Measurements from ENCODE around the gene NBEA. TPM values are rescaled to one million over a fixed set of nuclear protein-coding genes. Genes with fewer than 3 reads are reported as not detected.

Gene NBEA
- total RNA-seq, 1 donor from 2014 or later, result 16.3 TPM

DNA sequence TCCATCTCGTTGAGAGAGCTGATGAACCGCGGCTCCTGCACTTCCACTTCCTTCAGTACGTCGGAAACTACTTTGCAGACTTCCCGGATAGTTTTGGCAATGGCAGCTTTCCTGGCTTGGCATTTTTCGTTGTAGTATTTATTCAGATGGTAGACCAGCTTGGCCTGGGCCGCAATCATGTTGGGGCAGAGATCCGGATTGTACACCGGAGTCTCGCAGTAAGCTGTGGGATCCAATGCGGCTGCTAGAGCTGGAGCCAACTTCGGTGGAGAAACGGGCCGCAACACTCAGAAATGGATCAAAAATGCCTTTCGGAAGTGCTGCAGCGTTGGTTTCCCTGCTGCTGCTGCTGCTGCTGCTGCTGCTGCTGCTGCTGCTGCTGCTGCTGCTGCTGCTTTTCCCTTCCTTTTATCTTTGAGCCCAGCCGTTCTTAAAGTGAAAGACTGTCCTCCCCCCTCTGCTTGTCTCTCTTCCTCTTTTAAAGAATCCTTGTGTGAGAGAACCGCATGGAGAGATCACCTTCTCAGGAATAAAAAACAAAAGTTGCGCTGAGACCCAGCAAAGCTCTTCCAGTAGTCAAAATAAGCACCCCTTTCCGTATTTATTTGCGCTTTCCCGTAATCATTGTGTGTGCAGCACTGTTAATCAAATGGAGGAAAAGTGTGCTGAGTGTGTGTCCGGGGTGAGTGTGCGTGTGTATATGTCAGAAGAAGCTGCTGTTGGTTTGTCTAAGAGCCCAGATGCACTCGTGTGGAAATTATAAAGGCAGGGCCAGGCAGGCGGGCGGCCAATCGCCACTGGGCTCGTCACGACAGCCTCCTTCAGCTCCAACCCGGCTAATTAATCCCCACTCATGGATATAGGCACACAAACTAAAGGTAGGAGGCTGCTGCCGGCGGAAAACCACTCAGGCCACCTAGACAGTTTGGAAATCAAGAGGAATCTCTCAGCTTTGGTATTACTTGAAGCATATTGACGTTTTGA, 534.2 kb downstream of the NBEA start, which contains the start of gene MAB21L1:
Gene MAB21L1 (minus strand): TSS at position 730 of the 984 bp plus-strand sequence. CDS start 551 bp downstream, at position 179.
- intact Hi-C loops (cut with DNase I), result no loop called here
- ATAC-seq (peak; percentile 84), DNase-seq (ENCODE audit: low spot score) (no peak)

DNA sequence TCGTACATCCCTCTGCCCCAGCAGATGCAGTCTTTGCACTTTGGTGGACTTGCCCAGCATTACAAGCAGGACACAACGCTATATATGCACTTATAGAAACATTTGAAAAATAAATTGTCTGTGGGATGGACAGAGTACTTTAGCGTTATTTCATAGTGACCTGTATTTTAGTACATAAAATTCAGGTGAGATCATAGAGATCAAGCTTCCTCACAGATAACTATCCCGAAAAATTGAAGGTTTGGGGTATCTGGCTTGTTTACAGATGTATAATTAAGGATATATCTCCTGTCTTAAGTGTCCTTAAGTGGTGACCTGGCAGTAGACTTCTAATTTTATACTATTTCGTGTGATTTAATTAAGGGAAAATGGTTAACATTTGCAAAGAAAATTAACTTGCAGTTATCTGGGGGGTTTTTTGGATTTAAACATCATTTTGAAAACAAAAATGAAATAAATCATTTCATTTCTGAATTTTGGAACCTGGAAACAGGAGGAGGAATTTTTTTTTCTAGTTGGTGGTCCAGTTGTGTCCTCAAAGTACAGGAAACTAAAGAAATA, 535.4 kb downstream of the NBEA start:
- ATAC-seq (no peak), DNase-seq (ENCODE audit: low spot score) (no peak)
- intact Hi-C loops (cut with DNase I), result no loop called here

DNA sequence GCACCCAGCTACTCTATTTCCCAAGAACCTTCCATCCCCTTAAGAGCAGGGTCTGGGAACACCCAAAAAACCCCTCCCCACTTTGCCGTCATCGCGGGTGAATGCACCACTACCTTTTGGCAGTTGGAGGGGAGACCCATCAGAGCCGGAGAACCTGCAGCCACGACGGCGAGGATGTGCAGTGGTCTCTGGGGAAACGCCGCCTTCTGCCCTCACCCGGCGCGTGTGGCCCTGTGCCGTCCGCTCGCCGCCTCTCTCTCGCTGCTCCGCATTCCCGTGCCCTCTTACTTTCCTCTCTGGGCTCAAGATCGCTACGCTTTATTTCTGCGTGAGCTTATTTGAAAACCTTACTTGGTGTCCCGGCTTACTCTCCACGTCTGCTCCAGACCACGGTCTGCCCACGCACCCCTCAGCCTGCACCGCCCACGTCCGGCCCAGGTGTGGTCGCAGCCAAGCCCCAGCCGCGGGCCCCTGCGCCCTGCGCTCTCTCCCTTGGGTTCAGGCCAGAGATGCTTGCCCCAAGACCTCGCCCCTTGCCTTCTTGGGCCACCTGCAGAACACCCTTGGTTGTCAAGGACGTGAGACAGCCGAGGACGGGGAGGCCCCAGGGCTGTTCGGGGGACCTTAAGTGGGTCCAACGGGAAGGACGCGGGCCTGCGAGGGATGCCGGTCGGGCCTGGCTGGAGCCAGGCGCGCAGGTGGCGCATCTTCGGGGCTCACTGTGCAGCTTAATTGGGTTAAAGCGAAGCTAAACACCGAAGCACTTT, 536.4 kb downstream of the NBEA start:
- intact Hi-C loops (cut with DNase I), result no loop called here
- ATAC-seq (no peak), DNase-seq (ENCODE audit: low spot score) (no peak)

DNA sequence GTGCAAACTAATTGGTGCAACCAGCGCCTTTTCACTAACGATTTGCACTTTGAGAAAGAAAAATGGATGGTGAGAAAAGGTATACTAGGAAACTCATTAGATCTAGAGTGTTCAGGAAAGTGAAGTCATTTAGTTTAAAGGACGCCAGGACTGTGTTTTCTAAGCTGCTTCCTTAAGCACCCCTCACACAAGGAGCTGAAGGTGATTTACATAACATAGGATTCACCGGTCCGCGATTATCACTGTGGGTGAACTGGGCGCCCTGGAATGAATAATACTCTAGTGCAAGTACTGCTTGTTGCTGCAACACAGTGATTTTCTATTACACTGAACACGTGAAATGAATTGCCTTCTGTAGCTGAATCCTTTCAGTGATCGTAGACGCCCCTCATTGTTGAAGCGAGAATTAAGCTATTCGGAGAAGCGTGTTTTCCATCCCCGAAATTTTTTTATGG, 537.0 kb downstream of the NBEA start:
- no peak for ATAC-seq
- intact Hi-C loops (cut with DNase I), result no loop called here
- no peak for DNase-seq (ENCODE audit: low spot score)

DNA sequence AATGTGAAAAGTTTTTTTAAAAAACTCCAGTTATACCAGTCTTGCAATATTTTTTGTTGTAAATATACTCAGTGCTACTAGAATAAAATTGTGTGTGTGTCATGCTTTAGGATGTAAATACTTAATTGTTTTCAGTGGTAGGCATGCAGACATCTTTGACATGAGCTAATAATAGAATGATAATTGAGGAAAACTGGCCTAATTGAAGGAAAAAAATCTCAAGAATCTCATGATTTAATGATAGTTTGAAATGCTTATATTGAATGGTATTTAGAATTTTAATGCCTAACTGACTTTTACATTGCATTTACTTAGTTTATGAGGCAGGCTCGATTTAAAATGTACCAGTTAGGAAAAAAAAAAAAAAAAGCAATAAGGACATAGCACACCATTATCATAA, 537.6 kb downstream of the NBEA start:
- ATAC-seq (no peak), DNase-seq (ENCODE audit: low spot score) (no peak)
- intact Hi-C loops (cut with DNase I), result no loop called here

DNA sequence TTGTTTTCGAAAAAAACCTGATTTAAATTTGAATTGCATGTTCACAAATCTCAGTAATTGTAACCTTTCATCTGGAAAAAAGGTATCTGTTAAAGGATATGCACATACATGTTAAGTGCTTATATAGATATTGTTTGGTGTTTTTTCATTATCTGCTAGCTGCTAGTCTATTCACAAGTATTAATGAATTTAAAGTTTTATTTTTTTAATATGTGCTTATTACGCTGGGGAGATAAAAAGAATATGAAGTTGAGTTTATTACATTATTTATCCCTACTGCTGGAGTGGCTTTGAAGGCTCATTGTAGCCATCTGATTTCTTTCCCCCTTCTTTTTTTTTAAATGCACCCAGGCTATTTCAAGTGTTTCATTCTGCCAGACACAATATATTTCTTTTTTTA, 538.3 kb downstream of the NBEA start:
- no peak for DNase-seq (ENCODE audit: low spot score)
- no peak for ATAC-seq
- intact Hi-C loops (cut with DNase I), result no loop called here

DNA sequence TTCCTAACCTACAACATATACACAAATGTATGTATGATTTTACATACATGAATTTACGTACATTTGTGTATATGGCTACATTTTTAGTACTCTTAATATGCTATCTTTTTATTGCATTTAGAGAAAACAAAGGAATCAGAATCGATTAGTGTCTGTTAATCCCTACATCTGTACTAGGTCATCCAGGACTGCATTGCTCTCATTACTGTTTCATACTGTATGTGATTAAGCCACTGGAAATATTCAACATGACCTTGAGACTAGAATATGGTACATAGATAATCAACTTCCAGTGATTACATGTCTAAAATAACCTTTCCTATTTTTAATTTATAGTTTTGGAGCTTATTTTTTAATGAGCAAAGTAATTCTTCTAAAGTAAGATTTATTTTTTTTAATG, 539.7 kb downstream of the NBEA start:
- ATAC-seq (no peak), DNase-seq (ENCODE audit: low spot score) (no peak)
- intact Hi-C loops (cut with DNase I), result no loop called here

DNA sequence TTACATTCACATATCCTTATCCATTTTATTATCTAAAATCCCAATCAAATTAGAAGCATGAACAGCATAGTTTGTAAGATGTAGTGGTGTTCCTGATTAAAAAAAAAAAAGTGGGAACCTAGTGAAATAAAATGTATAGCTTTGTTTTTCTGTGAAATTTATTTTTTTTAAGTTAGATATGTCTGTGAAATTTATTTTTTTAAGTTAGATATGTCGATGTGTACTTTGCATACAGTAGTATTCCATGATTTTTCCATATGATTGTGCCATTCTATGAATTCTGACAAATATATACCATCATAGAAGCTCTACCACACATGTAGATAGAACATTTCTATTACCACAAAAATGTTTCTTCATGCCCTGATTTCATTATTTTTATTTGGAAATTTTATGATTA, 540.5 kb downstream of the NBEA start:
- ATAC-seq (no peak), DNase-seq (ENCODE audit: low spot score) (no peak)
- intact Hi-C loops (cut with DNase I), result no loop called here

DNA sequence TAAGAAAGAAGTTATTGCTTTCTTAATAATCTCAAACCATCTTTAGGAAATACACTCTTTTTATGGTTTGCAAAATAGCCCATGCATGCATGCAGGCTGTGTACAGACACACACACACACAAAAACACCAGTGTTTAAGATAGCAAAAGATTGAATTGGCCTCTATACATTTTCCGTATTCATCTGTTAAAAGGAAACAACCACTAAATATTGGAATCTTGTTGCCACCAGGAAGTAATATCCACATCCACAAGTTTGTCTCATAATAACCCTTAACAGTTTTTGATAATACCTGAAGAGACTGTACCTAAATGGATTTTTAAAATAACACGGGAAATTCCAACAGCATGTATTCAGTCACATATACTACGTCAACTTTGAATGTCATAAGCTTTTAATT, 541.7 kb downstream of the NBEA start:
- no peak for ATAC-seq
- intact Hi-C loops (cut with DNase I), result no loop called here
- DNase-seq (ENCODE audit: low spot score), result no peak

DNA sequence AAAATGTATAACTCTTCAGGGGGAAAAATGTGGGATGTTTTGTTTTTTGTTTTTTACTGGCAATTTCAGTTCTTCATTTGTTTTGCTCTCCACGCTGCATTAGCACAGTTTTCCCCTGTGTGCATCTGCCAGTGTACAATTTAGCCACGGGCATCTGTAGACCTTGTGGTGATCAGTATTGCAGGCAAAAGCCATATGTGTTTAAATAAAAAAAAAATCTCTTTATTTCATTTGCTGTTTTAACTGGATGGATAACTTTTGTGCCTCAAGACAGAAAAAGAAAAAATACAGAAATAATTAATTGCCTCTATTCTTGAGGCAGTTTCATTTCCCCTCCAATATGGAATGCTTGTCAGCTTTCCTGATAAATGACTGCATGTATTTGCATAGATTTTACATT, 542.3 kb downstream of the NBEA start:
- DNase-seq (ENCODE audit: low spot score), result no peak
- no peak for ATAC-seq
- intact Hi-C loops (cut with DNase I), result no loop called here

DNA sequence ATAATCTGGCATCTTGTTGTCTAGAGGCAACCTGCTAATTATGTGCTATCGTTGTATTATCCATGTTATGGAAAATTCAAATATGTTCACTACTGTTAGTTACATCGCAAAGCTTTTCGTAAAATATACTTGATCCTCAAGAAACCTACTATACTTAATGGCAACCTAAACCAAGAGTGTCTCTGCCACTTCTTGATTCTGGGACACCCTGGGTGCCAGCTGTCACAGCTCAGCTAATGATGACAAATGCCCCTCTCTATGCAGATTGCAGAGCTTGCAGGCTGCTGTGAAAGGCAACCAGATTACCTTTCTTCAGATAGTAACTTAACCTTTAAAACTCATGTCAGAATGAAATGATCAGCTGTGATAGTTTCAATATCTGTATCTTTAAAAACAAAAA, 543.4 kb downstream of the NBEA start:
- intact Hi-C loops (cut with DNase I), result no loop called here
- ATAC-seq (no peak), DNase-seq (ENCODE audit: low spot score) (no peak)

DNA sequence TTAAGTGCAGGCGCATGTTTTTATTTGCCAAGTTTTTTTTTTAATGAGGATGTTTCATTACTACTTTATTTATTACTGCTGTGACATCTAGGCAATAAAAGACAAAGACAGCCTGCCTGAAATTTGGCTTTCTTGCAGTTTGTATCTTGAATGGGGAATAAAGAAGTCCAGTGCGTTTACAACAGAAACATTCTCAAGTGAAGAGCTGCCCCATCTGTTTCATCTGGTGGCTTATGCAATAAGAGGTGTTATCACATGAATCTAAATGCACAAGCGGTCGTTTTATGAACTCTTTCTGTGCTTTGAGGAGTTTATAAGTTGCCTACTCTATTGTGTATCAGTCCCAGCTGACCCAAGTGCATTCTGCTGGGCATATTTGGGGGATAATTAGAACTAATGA, 547.0 kb downstream of the NBEA start:
- no peak for ATAC-seq
- no peak for DNase-seq (ENCODE audit: low spot score)
- intact Hi-C loops (cut with DNase I), result no loop called here

DNA sequence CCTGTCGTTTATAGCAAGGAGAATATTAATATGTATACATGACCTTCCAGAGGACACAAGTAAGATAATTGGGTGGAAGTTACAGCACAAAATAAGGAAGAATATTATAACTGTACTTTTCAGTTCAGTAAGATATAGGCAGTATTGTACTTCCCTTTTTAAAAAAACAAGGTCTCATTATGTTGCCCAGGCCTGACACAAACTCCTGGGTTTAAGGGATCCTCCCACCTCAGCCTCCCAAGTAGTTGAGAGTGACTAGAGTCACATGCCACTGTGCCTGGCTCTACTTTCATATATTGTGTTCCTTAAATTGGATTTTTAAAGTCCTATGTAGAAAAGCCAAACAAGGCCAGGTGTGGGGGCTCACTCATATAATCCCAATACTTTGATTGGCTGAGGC, 553.9 kb downstream of the NBEA start:
- intact Hi-C loops (cut with DNase I), result no loop called here
- ATAC-seq (no peak), DNase-seq (ENCODE audit: low spot score) (no peak)

DNA sequence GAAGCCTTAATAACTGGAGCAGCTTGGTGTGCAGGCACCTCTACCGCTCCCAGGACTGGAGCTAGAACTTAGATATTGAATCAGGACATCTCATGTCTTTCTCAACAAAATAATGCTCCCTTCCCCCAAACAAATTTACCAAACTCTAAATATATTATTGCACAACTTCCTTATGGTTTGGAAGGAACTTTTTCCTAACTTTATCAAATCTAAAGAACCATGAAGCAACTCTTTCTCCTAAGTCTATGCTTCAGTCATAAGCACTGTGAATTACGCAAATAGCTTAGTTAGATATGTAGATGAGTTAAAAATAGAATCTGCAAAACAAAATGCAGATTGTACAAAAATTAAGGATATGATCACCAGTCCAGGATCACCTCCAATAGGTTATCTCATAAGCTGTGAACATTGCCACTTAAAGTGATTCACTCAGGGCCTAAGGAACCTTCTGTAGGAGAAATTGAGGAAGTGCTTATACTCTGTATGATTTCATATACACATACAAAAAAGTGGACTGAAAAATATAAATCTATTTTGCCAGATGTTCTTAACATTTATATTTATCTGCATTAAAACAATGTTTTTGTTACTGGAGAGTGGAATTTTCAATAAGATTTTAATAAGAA, 554.8 kb downstream of the NBEA start:
- ATAC-seq (no peak), DNase-seq (ENCODE audit: low spot score) (no peak)
- intact Hi-C loops (cut with DNase I), result no loop called here

DNA sequence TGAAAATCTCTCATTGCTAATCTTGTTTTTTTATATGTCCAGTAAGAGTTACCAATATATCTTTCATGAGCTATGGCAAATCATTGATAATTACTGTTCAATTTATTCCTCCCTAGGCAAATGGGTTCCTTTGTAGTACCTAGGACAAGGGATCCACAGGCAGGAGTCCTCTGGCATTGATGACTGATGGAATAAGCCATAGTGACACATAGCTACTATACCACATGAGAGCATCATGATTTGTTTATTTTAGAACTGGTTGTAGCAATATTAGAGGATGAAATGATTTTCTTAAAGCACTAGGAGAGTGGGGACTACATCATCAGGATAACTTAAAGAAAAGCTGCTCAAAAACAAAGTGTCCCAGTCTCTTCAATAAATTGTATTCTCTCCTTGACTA, 556.2 kb downstream of the NBEA start:
- DNase-seq (ENCODE audit: low spot score), result no peak
- intact Hi-C loops (cut with DNase I), result no loop called here
- no peak for ATAC-seq

DNA sequence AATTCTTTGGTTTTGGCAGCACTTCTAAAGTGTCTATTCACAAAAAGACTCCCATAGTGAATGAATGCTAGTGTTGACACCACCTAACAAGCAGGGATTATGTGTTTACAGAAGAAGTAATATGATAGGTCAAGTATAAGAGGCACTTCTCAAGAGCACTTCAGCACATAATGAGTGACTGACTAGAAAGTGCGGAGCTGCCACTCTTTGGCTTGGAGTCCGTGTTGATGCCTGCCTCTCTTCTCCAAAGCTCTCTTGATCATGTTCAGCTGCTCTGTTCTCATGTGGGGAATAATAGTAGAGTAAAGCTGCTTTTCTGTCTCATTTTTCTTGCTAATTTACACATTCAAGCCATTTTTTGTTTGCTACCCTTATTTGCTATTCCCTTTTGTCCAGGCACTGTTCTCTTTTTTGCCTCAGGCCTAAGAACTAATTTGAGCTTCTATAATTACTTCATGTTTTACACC, 557.2 kb downstream of the NBEA start:
- DNase-seq (ENCODE audit: low spot score) (no peak), ATAC-seq (no peak)
- intact Hi-C loops (cut with DNase I), result no loop called here

DNA sequence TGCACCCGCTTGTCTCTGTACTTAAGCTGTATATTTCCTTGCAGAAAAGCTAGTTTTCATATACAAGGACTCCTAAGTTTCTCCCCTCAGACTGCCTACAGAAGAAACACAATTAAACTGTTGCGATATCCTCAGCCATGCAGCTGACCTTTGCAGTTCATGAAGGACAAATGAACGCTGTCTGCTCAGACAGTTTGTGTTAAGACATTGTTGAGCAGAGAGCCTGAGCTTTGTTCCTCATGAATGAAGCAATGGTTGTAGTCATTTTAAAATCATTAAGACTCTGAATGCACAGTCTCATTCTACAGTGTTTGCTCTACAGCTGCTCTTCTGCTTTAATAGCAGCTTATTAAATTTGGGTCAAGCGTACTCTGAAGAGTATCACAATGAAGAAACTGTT, 557.6 kb downstream of the NBEA start:
- no peak for DNase-seq (ENCODE audit: low spot score)
- intact Hi-C loops (cut with DNase I), result no loop called here
- ATAC-seq, result peak; percentile 72

DNA sequence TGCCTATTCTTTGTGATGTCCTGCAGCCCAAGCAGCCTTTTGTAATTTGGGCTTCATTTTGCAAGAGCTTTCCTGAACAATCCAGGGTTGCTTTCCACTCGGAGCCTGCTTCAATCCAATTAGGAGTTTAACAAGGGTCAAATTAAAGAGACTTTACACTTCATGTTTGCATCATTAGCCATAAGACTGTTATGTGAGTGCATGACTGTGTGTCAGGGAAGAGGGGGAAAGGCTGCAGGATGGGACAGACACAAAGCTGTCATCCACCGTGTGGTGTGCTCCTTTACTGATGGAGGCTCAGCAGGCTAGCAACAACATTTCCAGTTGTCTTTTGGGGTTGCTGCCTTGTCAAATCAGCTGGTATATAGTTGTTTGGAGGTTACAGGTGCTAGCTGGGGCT, 558.1 kb downstream of the NBEA start:
- no peak for ATAC-seq
- intact Hi-C loops (cut with DNase I), result no loop called here
- DNase-seq (ENCODE audit: low spot score), result no peak

DNA sequence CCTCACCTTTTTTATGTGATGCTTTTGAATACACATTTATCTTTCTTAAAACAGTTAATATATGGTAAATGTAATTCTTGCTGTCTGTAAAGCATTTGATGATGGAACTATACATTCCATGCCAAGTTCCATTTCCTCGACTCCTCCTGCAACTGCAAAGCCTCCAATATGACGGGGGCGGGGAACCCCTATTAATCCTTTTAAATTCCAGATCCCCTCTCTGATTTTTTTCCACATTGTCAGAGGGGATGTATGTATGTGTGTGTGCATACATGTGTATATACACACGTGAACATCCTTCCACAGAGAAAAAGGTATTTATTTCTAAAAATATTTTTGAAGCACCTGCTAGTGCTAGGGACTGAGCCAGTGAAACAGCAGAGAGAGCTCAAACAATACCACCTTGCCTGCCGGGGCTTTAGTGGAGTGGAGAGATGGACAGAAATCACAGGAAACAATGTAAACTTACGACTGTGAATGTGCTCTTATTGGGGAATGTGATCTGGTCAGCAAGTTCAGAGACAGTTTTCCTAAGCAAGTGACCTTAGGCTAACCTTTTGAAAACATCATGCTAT, 559.7 kb downstream of the NBEA start:
- ATAC-seq, result no peak
- intact Hi-C loops (cut with DNase I), result no loop called here
- no peak for DNase-seq (ENCODE audit: low spot score)

All from sciatic nerve (tissue), 2 donors.